Mesothelial cell of epicardium (in vitro differentiated cells): Measurements from ENCODE around the gene NOL9. TPM values are rescaled to one million over a fixed set of nuclear protein-coding genes. Genes with fewer than 3 reads are reported as not detected.

Source experiments
- DNase-seq, 2 experiments: peaks; one replicate each; pipeline ENCODE4 v3.0.0; 2021; ENCODE audit warnings: low spot score in 2 of 2; ENCODE audit not compliant: unreplicated experiment in 2 of 2
- H3K27ac Mint-ChIP-seq: 2 replicates; pipeline ENCODE4 v1.8.0; 2021; ENCODE audit warnings: mixed read lengths
- H3K27me3 Mint-ChIP-seq: 2 replicates; pipeline ENCODE4 v1.8.0; 2021; ENCODE audit warnings: low read depth, mixed read lengths
- H3K36me3 Mint-ChIP-seq: 2 replicates; pipeline ENCODE4 v1.8.0; 2021; ENCODE audit warnings: mixed read lengths
- H3K4me1 Mint-ChIP-seq: 2 replicates; pipeline ENCODE4 v1.8.0; 2021; ENCODE audit warnings: mixed read lengths
- H3K4me3 Mint-ChIP-seq: 2 replicates; pipeline ENCODE4 v1.8.0; 2021; ENCODE audit warnings: mild to moderate bottlenecking, moderate library complexity, mixed read lengths
- H3K9me3 Mint-ChIP-seq: 2 replicates; pipeline ENCODE4 v1.8.0; 2021; ENCODE audit warnings: mixed read lengths
- CTCF ChIP-seq: fragments of 200-600 bp; sonication (generic); IDR thresholded peaks from one replicate; pipeline ENCODE4 v1.5.0; 2021; ENCODE audit warnings: antibody characterized with exemption; ENCODE audit not compliant: unreplicated experiment
- total RNA-seq: library from RNA; stranded (reverse); gene quantifications from 3 replicates; pipeline ENCODE4 v1.2.1, GENCODE V29; 2021

NOL9 gene
- total RNA-seq, 1 donor from 2014 or later: 44.4 TPM

- Mint-ChIP-seq H3K36me3 (peaks cover 11% of the 10 kb centered on the region), H3K9me3 (no peaks in the 10 kb centered on the region), H3K27me3 (no peaks in the 10 kb centered on the region), H3K27ac (no peak overlapping the region), H3K4me3 (no peak overlapping the region), H3K4me1 (peaks cover 32% of the 10 kb centered on the region)
- no peak for TF ChIP-seq CTCF
- no peak for DNase-seq
Measured at GRCh38 chr1:6596886-6597776, 42.8 kb upstream of the NOL9 start.

GRCh38 chr1:6596351-6596750, 42.0 kb upstream of the NOL9 start:
- no peak for DNase-seq
- Mint-ChIP-seq H3K4me3 (no peak overlapping the region), H3K36me3 (peaks cover 11% of the 10 kb centered on the region), H3K4me1 (peaks cover 32% of the 10 kb centered on the region), H3K9me3 (no peaks in the 10 kb centered on the region), H3K27me3 (no peaks in the 10 kb centered on the region), H3K27ac (no peak overlapping the region)
- no peak for TF ChIP-seq CTCF

- no peak for DNase-seq
- no peak for TF ChIP-seq CTCF
- Mint-ChIP-seq H3K27me3 (no peaks in the 10 kb centered on the region), H3K27ac (no peak overlapping the region), H3K4me3 (no peak overlapping the region), H3K36me3 (peaks cover 11% of the 10 kb centered on the region), H3K9me3 (no peaks in the 10 kb centered on the region), H3K4me1 (peaks cover 22% of the 10 kb centered on the region)
Measured at GRCh38 chr1:6594977-6595740, 40.8 kb upstream of the NOL9 start.

- no peaks in the 10 kb centered on the region for H3K27me3 Mint-ChIP-seq
- no peak overlapping the region for H3K27ac Mint-ChIP-seq
- peaks cover 12% of the 10 kb centered on the region for H3K4me1 Mint-ChIP-seq
- DNase-seq: no peak
- peaks cover 11% of the 10 kb centered on the region for H3K36me3 Mint-ChIP-seq
- H3K9me3 Mint-ChIP-seq: no peaks in the 10 kb centered on the region
- no peak overlapping the region for H3K4me3 Mint-ChIP-seq
- no peak for TF ChIP-seq CTCF
Measured at GRCh38 chr1:6593810-6594209, 39.5 kb upstream of the NOL9 start.

- Mint-ChIP-seq H3K9me3 (no peaks in the 10 kb centered on the region), H3K36me3 (peaks cover 11% of the 10 kb centered on the region), H3K4me1 (peaks cover 12% of the 10 kb centered on the region), H3K4me3 (no peak overlapping the region), H3K27ac (no peak overlapping the region), H3K27me3 (no peaks in the 10 kb centered on the region)
- DNase-seq: no peak
- TF ChIP-seq CTCF: no peak
Measured at GRCh38 chr1:6592865-6593593, 38.7 kb upstream of the NOL9 start.
